HG03159 (cell line): ENCODE data around the gene PKM.

ENCODE experiments used
- ATAC-seq: cut with Tn5 transposase; IDR thresholded peaks from one replicate; pipeline ENCODE4 v1.9.1; 2021; ENCODE audit warnings: mild to moderate bottlenecking, moderate library complexity; ENCODE audit not compliant: unreplicated experiment

The PKM gene

DNA sequence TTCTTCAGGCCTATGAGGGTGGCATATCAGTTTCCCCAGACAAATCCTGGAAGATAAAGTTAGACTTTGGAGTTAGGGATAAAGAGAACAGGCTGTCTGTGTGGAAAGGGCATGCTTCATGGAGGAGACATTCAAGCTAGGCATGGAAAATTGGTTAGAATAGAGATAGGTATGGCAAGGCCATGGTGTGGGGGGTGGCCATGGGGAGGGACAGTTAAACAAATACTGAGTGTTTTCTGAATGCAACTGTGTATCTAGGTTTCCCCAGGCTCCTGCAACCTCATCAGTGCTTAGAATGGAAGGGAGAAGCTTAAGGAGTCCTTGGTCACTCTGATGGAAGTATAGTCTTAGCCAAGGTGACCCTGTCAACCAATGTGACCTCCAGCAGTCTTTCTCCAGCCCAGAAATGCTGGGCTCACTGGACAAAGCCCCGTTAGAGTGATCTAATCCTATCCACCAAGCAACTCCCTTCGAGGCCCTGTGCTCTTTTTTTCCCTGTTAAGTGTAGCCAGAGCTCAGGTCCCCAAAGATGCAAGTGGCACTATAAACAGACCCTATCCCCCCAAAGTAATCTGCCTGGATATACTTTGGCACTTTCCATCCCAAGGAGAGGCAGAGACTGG is 5.5 kb upstream of the PKM start:
- no peak for ATAC-seq

DNA sequence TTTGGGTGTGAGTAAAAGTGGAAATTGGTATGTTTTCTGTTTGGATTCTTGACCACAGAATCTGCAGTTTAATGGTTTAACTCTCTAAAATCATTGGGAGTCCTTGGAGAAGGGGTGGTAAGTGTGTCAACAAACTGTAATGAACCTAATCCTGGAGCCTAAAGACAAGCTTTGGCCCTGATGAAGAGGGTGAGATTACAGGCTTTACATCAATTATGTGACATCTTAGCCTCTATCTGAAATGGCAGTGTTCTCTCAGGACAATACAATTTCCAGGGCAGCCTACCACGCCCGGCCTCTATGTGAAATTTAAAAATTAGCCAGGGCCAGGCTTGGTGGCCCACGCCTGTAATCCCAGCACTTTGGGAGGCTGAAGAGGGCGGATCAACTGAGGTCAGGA is 4.3 kb upstream of the PKM start:
- no peak for ATAC-seq

DNA sequence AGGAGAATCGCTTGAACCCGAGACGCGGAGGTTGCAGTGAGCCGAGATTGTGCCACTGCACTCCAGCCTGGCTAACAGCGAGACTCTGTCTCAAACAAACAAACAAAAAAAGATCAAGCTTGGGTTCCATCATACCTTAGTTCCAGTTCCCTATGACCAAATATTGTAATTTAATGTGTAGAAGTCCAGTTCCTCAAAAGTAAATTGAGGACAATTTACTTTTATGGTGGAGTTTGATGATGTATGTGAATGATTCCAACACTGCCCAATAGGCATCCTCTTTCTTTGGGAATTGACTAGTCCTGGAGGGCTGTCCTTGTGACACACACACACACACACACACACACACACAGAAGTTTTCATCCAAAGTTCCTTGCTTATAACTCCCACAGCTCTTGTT is 2.8 kb upstream of the PKM start:
- ATAC-seq: no peak

DNA sequence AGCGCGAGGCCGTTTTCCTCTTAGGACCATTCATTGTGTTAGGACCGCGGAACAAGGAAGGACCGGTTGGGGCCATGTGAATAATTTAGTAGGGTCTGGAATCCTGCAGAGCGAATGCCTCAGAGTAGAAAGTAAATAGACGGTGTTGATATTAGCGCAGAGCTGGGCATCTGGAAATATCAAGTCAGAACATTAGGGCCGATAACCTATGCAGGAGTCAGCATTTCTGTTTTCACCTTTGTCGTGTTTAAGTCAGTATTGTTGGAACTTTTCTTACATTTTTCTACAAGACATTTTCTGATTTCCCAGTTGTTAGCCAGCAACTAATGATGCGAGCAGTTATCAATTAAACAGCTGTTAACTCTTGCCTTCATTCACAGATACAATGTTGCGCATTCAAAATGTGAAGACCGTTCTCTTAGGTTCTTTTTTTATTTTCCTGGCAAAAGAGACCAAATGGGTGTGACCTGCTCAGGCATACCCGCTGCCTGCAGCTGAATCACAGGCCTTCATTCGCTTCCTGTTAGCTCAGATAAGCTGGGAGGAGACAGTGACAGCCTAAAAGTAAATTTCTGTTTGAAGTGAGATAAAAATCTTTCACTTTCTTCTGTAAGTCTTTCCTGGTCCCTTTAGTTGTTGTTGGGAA is 966 bp upstream of the PKM start:
- no peak for ATAC-seq

DNA sequence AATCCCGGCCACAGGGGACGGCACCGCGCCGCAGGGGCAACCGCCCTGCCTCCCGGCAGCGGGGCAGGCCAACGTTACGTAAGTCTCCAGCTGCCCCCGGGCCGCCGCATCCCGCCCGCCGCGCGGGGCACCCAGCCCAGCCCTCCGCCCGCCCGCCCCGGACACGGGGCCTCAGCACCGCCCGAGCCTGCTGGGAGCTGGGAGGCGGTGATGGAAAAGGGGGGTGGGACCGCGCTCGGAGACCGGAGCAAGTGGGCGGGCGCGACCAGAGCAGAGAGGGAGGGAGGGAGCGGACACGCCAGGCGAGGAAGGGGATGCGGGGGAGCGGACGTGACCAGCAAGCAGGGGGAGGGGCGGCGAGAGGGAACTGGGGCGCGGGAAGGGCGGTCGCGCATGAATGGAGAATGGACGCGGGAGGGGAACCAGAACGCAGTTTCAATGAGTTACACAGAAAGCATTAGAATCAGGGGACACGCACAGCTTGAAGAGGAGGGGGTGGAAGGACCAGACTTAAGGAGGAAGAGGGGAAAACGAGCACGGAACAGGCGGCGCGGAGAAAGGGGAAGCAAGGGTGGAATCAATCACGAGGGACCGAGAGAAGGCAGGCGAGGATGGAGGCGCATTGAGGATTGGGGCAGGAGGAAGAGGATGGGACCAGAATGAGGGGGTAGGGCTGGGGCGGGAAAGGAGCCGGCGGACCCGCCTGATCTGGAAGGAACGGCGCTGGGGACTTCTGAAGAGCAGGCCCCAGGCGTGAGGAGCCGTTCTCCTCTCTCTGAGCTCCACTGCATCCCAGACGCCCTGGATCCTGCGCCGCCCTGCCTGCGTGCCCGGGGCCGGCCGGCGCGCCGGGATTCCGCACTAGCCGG is 559 bp downstream of the PKM start:
- ATAC-seq: no peak

- ATAC-seq: no peak
These were observed 1.1 kb downstream of the PKM start for GRCh38 chr15:72229947-72230196.

- no peak for ATAC-seq
These were observed 1.7 kb downstream of the PKM start for GRCh38 chr15:72229076-72229946.

DNA sequence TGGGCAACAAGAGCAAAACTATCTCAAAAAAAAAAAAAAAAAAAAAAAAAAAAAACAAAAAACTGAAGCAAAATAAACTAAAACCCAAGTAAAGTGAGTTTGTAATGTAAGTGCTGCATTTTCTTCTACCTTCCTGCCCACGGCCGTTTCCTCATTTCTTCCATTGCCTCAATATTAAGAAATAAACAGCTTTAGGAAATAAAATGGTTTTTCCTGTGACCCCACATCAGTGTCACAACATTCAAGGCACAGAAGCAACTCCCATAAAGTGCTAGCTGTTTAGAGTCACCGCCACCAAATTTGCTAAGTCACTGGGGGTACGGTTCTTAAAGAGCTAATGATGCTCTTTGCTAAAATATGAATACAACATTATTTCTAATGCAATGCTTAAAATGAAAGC is 3.3 kb downstream of the PKM start:
- no peak for ATAC-seq

- ATAC-seq: no peak
These were observed 3.8 kb downstream of the PKM start for GRCh38 chr15:72227192-72227586.

DNA sequence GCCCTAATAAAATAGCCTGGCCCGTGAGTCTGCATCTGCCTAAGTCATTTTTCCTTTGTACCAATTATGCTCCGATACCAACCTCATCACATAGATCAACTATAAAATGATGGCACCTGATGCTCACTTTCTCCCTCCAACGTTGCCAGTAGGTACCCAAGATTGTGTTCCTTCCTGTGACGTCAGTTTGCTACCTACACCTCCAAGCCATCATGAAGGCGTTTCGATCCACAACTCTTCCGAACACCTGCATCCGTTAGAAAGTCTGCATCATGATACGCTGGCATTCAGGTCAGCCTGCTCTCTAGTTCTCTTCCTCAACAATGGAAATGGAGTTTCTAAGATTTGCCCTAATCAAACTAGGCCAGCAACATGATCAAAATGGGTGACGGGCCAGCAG is 7.7 kb downstream of the PKM start:
- ATAC-seq: no peak

DNA sequence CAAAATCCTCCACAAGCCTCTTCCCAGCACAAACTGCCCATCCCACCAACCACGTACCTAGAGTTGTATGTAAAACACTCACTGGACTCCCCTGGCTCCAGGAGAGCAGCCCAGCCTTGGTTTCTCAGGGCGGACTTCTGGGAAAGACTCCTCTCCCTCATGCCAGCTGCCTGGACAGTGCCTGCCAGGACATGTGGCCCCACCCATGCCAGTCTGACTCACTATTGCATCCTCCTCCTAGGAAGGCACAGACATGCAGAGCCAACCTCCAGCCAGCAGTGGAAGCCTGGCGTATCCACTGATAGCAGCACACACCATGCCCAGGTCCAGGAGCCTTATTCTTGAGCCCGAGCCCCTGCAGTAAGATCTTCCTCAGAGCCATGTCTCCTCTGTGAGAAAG is 8.6 kb downstream of the PKM start:
- ATAC-seq: no peak

GRCh38 chr15:72220687-72221086 is 10.3 kb downstream of the PKM start:
- ATAC-seq: no peak

GRCh38 chr15:72217216-72217615 is 13.8 kb downstream of the PKM start:
- ATAC-seq: no peak

DNA sequence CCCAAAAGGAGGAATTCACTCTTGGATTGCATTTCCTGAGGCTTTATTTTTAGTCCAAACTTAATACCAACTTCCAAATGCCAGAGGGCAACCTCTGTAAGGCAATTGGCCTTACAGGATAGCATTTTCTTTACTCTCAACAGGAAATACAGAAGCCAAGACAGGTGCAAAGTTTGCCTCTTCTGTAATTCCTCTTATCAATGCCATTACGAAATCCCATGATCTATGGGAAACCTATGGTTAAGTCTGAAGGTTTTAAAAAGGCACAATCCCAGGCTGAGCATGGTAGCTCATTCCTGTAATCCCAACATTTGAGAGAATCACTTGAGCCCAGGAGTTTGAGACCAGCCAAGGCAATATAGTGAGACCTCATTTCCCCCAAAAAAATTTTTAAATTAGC is 14.9 kb downstream of the PKM start:
- ATAC-seq: no peak

DNA sequence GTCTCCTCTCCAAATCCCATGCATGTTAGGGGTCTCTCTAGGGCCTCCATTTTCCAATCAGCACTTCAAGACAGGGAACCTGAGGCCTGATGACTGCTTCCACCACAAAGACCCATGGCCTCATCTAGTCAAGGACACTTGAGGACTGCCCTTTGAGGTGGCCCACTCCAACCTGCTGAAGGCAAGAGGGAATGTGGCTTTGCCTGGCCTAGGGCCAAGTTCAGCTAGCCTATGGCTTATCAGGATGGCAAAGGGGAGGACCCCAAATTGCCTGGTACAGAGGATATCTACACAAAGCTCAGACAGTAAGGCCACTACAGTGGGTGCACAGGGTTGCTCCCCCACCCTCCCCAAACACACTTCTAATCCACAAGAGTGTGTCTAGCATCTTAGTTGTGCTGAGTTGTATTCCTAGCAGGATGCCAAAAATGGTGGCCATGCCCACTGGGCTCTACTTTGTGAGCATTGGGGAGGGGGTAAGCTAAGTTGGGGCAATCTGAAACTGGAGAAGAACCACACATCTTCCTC is 23.4 kb downstream of the PKM start:
- ATAC-seq: no peak

- ATAC-seq: no peak
These were observed 24.4 kb downstream of the PKM start for GRCh38 chr15:72206677-72207000.

- ATAC-seq: no peak
These were observed 24.9 kb downstream of the PKM start for GRCh38 chr15:72205896-72206676.

DNA sequence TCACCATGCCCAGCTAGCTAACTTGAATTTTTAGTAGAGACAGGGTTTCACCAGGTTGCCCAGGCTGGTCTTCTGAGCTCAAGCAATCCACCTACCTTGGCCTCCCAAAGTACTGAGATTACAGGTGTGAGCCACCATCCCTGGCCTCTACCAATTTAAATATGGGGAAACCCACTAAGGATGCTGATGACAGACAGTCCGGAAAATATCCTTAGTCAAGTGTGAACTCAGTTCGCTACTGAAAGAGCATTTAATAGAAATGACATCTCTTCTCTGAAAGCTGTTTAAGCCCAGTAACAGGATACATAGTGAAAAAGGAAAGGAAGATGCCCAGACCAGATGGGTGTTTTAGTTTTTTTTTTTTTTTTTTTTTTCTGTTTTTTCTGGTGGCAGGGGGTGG is 25.7 kb downstream of the PKM start:
- no peak for ATAC-seq

GRCh38 chr15:72203507-72203837 is 27.5 kb downstream of the PKM start:
- ATAC-seq: no peak

DNA sequence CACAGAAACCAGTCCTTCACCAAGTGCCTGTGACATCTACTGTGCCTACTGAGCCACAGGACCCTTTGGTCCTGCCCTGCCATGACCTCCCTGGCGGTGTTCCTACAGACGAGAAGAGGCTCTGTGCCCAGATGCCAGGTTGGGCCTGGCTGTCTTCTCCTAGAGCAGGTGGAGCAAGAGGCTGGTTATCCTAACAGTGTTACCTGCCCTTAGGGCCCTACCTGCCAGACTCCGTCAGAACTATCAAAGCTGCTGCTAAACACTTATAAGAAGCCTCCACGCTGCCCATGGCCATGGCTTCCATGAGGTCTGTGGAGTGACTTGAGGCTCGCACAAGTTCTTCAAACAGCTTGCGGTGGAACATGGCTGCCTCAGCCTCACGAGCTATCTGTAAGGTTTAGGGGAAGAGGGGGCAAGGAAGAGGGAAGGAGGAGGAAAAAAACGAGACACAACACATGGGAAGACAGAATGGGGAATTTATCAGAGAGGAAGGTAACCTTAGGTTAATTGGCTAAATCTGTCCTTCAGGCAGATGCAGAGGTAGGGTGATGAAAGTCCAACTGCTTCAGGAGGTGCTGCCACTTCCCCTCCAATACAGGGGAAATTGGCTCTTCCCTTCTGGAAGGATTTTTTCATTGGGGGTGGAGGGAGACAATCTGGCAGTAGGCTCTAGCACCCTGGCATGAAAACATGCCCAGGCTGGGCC is 28.0 kb downstream of the PKM start:
- ATAC-seq: no peak
